GM13977 (cell line): Measurements from ENCODE around the gene GLB1L3.

Experiments used
- DNase-seq: peaks from one replicate; pipeline ENCODE4 v3.0.0; 2012; ENCODE audit warnings: low spot score
- CTCF ChIP-seq: IDR thresholded peaks from 2 replicates; pipeline ENCODE4 v1.5.1; 2012; ENCODE audit warnings: mild to moderate bottlenecking, control low read depth; ENCODE audit not compliant: insufficient read depth; ENCODE audit errors: extremely low read depth, missing control alignments
- in situ Hi-C: fragments of 300-500 bp; cut with MboI; formaldehyde crosslinking; loops from one replicate; pipeline ENCODE4 v1.12.0; 2022; ENCODE audit warnings: low sequenced_read_pairs, low pct_unique_long_range_greater_than_20kb, mixed read lengths, inconsistent platforms; ENCODE audit not compliant: unreplicated experiment

GLB1L3 gene

GRCh38 chr11:134345237-134345550, 69.0 kb downstream of the GLB1L3 start:
- in situ Hi-C loops = no loop called here
- no peak for TF ChIP-seq CTCF

GRCh38 chr11:134346101-134346975, 70.2 kb downstream of the GLB1L3 start:
- in situ Hi-C loops = no loop called here
- DNase-seq = no peak
- no peak for TF ChIP-seq CTCF

More at GRCh38 chr11:134345237-134345550, 69.0 kb downstream of the GLB1L3 start:
- no peak for DNase-seq

- no peak for TF ChIP-seq CTCF
- DNase-seq = no peak
- in situ Hi-C loops = no loop called here
These were observed 70.8 kb downstream of the GLB1L3 start for GRCh38 chr11:134346976-134347350.

- no peak for DNase-seq
- no peak for TF ChIP-seq CTCF
- in situ Hi-C loops = no loop called here
These were observed 71.3 kb downstream of the GLB1L3 start for GRCh38 chr11:134347441-134347840.

GRCh38 chr11:134349109-134349801, 73.1 kb downstream of the GLB1L3 start:
- DNase-seq = no peak
- in situ Hi-C loops = no loop called here
- TF ChIP-seq CTCF = no peak

GRCh38 chr11:134349802-134350355, 73.7 kb downstream of the GLB1L3 start:
- in situ Hi-C loops = no loop called here
- no peak for TF ChIP-seq CTCF
- DNase-seq = no peak
